Skeletal muscle cell (primary cell): ENCODE results near the gene TMEM215.
"Not testable (repeated sequence)": the region's sequence is repeated elsewhere in the genome, so short reads cannot be mapped to it uniquely, and the experiment has no call there.

ENCODE experiments used
- DNase-seq: peaks from one replicate; pipeline ENCODE4 v3.0.0-alpha.2; 2010; ENCODE audit warnings: low read depth
- H3K4me3 ChIP-seq: 2 replicates; pipeline ENCODE4 v1.5.1; 2011; ENCODE audit warnings: low read depth, mild to moderate bottlenecking, control low read depth, low read length, moderate library complexity

Gene TMEM215

GRCh38 chr9:32783168-32783891 lies at the start of gene TMEM215:
Gene TMEM215, plus strand, starts transcription at chr9:32783540. Its CDS starts 644 bp downstream, at chr9:32784184.
- DNase-seq, result no peak
- peak within 1 kb of the TSS; percentile 3 for H3K4me3 ChIP-seq

GRCh38 chr9:32735476-32735875 lies 47.9 kb upstream of the TMEM215 start:
- DNase-seq, result no peak

GRCh38 chr9:32737378-32737777 lies 46.0 kb upstream of the TMEM215 start:
- H3K4me3 ChIP-seq, result no peak overlapping the region
- DNase-seq, result no peak

More at GRCh38 chr9:32735476-32735875, 47.9 kb upstream of the TMEM215 start:
- H3K4me3 ChIP-seq, result no peak overlapping the region

- DNase-seq, result no peak
- H3K4me3 ChIP-seq, result no peak overlapping the region
Measured at GRCh38 chr9:32738501-32739172, 44.7 kb upstream of the TMEM215 start.

- no peak for DNase-seq
- no peak overlapping the region for H3K4me3 ChIP-seq
Measured at GRCh38 chr9:32741706-32742105, 41.6 kb upstream of the TMEM215 start.

- DNase-seq, result no peak
- no peak overlapping the region for H3K4me3 ChIP-seq
Measured at GRCh38 chr9:32742296-32742695, 41.0 kb upstream of the TMEM215 start.

- DNase-seq, result no peak
- H3K4me3 ChIP-seq, result no peak overlapping the region
Measured at GRCh38 chr9:32748013-32748412, 35.3 kb upstream of the TMEM215 start.

GRCh38 chr9:32755730-32756129 lies 27.6 kb upstream of the TMEM215 start:
- no peak overlapping the region for H3K4me3 ChIP-seq
- no peak for DNase-seq

GRCh38 chr9:32764139-32764538 lies 19.2 kb upstream of the TMEM215 start:
- DNase-seq, result no peak
- H3K4me3 ChIP-seq, result no peak overlapping the region

- no peak overlapping the region for H3K4me3 ChIP-seq
- no peak for DNase-seq
Measured at GRCh38 chr9:32775283-32775682, 8.1 kb upstream of the TMEM215 start.

- H3K4me3 ChIP-seq, result no peak overlapping the region
Measured at GRCh38 chr9:32776201-32776600, 7.1 kb upstream of the TMEM215 start.

GRCh38 chr9:32782476-32783167 lies 718 bp upstream of the TMEM215 start:
- no peak overlapping the region for H3K4me3 ChIP-seq
- no peak for DNase-seq

More at GRCh38 chr9:32776201-32776600, 7.1 kb upstream of the TMEM215 start:
- no peak for DNase-seq

- DNase-seq, result no peak
- H3K4me3 ChIP-seq, result no peak overlapping the region
Measured at GRCh38 chr9:32787816-32788215, 4.5 kb downstream of the TMEM215 start.

GRCh38 chr9:32796015-32796414 lies 12.7 kb downstream of the TMEM215 start:
- H3K4me3 ChIP-seq, DNase-seq: not testable (repeated sequence)

GRCh38 chr9:32801530-32801929 lies 18.2 kb downstream of the TMEM215 start:
- H3K4me3 ChIP-seq, result no peak overlapping the region
- no peak for DNase-seq

- no peak overlapping the region for H3K4me3 ChIP-seq
- DNase-seq, result no peak
Measured at GRCh38 chr9:32807217-32807616, 23.9 kb downstream of the TMEM215 start.

GRCh38 chr9:32811246-32811645 lies 27.9 kb downstream of the TMEM215 start:
- H3K4me3 ChIP-seq, result no peak overlapping the region
- DNase-seq, result no peak

- no peak for DNase-seq
Measured at GRCh38 chr9:32820322-32820721, 37.0 kb downstream of the TMEM215 start.

GRCh38 chr9:32823101-32823500 lies 39.8 kb downstream of the TMEM215 start:
- DNase-seq, result no peak
- no peak overlapping the region for H3K4me3 ChIP-seq

More at GRCh38 chr9:32820322-32820721, 37.0 kb downstream of the TMEM215 start:
- H3K4me3 ChIP-seq, result no peak overlapping the region

GRCh38 chr9:32823551-32823950 lies 40.2 kb downstream of the TMEM215 start:
- DNase-seq, result no peak
- no peak overlapping the region for H3K4me3 ChIP-seq
